Tongue (tissue), 2 donors: ENCODE results near the gene PLA2G2A. TPM values are rescaled to one million over a fixed set of nuclear protein-coding genes. Genes with fewer than 3 reads are reported as not detected.
"Not testable (repeated sequence)": the region's sequence is repeated elsewhere in the genome, so short reads cannot be mapped to it uniquely, and the experiment has no call there.

Experiments
- DNase-seq: peaks from one replicate; pipeline ENCODE4 v3.0.0-alpha.2; 2015
- total RNA-seq: library from RNA; depleted of rRNA; stranded (reverse); fragments of >200 nt; gene quantifications from one replicate; pipeline ENCODE4 v1.2.3, GENCODE V29; 2014

PLA2G2A gene
- total RNA-seq, 1 donor from 2014 or later, result 1.7 TPM

DNA sequence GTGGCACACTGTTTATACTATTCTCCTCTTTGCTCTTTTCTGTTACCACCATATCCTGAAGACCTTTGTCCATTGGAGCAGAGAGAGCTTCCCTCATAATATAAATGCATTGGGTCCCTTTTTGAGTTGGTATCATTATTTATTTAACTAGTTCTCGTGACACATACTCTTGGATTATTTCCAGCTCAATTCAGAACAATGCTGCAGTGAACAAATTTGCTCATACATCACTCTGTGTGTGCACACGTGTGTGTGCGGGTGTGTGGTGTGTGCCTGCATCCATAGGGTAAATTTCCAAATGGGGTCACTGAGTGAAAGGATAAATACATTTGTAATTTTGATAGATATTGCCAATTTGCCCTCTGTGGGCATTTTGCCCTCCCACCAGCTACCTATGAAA is 5.8 kb downstream of the PLA2G2A start:
- no peak for DNase-seq

DNA sequence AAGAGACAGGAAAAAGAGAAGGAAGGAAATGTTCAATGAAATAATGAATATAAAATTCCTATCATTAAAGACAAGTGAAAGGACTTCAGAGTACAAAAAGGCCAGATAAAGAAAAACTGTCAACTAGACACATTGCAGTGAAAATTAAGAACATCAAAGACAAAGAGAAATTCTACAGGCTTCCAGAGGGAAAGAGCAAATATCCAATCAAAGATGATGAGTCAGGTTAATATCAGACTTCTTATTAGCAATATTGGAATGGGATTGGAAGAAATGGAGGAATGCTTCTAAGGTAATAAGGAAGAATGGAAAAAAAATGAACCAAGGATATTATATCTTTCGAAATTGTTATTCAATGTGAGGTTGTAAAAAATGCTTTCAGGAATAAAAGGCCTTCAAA is 7.8 kb downstream of the PLA2G2A start:
- no peak for DNase-seq

DNA sequence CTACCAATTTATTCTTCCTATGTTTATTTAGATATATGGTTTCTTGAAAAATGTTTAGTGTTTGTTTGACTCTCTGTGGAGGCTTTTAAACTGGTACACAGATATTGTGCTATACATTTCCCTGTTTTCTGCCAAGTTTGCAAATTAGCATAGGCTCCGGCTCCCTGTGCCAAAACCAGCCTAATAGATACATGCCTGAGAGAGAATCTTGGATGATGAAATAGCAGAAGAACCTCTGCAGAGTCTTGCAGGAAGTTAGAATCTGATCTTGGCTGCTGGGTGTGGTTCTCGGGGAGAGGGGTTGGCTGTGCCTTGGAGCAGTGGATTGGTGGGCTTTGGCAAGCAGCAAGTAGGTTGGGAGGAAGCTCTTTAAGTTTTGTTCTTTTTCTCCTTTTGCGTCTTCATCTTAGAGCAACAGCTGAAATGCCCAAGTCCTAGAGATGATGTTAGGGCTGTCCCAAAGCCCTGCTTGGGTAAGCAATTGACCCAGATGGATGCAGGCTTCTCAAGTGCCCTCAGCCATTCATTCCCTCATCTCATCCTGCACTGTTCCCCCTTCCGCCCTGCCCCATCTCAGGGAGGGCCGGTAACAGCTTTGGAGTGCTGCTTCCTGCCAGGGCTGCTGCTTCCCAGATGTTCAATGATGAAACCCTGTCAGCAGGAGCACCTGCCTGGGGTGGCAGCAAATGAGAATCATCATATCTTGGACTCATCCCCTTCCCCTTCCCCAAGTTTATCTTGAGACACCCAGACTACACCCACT is 9.3 kb downstream of the PLA2G2A start:
- DNase-seq, result no peak

DNA sequence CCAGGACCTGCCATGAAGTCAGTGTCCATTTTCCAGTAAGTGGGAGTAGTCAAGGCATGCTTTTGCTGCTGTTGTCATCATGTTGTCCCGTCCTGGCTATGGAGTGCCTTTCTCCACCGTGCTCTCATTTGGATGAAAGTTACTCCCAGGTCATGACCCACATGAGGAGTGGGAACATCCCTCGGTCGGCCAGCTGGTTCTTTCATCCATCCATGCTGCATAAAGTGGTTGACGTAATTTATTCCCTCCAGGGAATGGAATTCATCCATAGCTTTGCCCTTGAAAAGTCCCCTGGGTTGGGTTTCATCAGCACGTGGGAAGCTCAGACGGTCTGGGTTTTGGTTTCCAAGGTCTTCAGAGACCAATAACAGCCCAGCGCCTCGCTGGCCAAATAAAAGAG is 11.6 kb downstream of the PLA2G2A start:
- peak; percentile 5 for DNase-seq

DNA sequence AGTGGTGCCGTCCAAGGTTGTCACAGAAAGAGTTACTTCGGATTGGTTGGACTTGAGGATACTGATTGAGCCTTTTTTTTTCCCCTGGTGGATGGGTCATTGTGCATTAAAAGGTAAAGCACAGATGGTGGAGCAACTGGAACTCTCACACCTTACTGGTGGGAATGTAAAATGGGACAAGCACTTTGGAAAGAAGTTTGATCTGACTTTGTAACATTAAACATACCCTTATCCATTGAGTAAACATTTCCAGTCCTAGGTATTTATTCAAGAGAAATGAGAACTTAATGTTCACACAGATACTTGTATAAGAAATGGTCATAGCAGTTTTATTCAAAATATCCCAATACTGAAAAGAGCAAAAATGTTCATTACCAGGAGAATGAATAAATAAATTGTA is 14.9 kb downstream of the PLA2G2A start:
- DNase-seq, result no peak

DNA sequence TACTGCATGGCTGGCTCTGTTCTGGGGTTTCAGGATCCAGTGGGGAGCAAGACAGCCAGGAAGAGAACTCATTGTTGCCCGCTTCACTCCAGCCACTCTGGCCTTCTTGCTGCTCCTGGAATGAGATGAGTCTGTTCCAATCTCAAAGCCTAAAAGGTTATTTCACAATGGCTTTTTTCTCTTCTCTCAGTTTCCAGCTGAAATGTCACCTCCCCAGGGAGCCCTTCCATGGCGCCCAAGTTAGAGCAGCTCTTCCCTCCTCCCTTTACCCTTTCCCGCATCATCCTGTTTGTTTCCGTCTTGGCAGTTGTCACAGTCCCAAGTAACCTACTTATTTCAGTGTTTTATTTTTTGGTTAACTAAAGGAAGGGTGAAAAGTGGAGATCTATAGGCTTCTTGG is 15.8 kb downstream of the PLA2G2A start:
- DNase-seq, result no peak

DNA sequence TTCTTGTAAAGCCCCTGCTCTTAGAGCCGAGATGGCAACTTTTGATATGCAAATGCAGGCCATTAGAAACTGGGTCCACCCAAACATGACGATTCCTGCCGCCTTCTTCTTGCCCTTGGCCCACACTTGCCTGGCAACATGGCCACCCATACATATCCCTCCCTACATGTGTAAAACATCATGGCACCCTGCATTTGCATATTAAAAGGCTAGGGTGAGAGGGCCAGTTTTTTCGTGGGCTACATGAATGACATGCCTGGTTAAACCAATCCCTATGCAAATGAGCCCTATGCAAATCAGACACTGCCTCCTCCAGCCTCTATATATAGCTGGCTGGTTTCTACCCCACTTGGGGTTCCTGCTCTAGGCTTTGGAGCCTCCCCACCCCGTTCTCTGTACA is 18.8 kb downstream of the PLA2G2A start:
- no peak for DNase-seq

DNA sequence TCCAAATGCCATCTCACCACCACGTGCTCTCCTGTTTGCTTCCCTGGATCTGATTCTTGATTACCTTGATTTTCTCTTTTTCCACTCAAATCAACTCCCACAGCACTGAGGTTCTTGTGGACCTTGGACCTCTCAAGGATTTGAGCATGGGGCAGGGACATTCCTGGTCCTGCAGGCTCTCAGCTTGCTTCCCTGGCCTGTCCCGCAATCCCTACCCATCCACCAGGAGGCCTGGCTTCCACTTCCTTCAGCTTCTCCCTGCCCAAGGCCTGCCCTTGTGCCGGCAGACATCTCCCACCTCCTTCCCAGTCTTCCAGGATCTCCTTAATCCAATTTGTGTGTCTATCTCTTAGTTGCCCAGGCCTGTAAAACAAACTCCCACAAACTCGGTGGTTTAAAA is 21.6 kb downstream of the PLA2G2A start:
- DNase-seq, result no peak

DNA sequence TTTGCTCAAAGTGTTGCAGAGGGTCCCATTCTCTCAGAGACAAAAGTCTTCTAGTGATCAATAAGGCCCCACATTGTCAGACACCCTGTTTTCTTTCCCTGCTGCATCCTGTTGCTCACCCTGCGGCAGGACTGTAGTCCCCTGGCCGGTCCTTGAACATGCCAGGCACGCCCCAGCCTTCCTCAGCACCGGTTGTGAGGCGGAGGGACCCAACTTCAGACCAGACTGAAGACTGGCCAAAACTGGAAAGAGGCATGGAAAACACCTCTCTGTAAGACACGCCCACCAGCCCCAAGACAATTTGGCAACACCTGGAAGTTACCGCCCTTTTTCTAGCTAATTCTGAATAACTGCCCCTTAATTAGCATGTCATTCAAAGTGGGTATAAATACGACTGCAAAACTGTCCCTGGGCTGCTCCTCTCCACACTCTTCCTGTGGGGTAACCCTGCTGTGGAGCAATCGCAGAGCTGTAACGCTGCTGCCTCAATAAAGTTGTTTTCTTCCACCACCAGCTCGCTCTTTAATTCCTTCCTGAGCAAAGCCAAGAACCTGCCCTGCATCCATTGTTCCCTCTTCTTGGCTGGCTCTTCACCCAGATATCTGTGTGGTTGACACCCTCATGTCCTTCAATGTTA is 23.8 kb downstream of the PLA2G2A start:
- no peak for DNase-seq

DNA sequence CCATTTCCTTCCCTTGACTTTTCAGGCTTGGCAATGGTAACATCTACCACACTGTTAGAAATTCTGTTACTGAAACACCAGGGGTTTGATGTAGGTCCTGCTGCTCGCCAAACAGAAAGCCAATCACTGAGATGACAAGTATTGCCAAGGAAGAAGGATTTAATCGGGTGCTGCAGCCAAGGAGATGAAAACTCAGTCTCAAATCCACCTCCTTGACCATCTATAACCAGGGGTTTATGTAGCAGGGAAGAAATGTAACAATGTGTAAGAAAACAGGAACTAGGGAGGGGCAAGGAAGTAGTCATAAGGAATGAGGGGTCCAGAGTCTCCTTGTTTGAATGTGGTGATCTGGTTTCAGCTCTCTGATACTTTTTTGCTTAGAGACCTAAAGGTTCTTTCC is 25.4 kb downstream of the PLA2G2A start:
- DNase-seq, result no peak

DNA sequence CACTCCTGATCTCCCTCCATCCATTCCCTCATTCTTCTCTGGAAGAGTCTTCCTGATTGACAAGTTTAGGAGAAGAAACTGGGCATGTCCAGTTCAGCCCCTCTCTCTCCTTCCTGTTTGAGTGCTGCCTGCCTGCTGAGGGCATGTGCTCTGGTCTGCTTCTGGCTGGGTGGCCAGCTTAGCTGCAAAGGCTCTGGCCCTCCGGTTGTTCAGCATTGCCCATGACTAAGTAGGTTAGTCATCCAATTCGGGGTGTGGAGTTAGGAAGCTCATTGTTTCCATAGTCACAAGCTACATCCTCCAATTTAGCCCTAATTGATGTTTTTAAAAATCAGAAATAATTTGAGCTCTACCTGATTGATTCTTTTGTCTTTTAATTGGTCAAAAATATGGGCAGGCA is 30.4 kb downstream of the PLA2G2A start:
- DNase-seq, result no peak

DNA sequence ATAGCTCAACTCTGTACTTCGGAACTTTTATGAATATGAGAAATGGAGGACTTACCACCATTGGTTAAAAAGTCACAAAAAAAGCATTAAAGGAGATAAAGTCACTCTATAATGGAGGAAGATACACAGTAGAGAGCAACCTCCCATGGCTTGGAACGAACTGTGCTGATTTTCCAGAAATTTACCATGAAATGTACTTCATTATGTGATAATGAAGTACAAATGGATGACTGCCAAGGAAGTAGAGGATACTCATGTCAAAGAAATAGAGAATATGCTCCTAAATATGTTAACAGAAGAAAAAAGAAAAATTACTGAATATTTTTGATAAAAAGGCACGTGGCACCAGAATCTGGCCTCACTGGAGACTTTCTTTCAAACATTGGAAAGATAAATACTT is 32.4 kb downstream of the PLA2G2A start:
- DNase-seq, result no peak

DNA sequence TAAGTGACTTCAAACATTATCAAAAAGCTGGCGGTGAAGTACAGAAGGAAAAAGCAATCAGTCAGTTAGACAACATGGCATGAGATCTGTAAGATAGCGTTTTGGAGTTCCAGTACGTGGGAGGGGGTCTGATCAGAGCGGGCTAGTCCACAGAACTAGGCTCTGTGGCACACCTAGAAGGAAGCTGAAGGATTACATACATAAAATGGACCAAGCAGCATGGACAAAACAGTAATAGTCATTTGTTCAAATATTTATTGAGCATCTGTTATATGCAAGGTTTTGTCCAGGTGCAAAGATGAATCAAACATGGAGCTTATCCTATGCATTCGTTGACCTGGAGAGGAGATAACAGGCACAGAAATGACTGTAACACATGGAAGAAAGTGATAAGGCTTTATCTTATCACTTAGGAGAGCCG is 33.1 kb downstream of the PLA2G2A start:
- DNase-seq, result no peak

DNA sequence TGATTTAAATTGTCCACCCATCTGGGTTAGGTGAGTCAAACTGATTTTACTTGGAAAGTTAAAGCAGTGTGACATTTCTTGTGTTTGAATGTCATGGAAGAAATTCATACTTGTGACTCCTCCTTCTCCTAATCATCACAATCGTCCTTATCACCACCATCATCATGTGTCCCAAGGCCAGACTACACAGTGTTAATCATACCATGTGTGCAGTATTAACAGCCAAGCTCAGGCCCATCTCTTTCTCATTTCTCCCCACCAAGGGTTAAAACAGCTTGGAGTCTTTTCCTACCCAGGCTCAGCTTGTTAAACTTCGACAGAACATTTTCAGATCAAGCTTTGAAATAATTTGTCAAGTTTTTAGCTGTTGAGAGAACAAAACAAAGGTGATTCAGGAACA is 33.5 kb downstream of the PLA2G2A start:
- DNase-seq, result no peak

DNA sequence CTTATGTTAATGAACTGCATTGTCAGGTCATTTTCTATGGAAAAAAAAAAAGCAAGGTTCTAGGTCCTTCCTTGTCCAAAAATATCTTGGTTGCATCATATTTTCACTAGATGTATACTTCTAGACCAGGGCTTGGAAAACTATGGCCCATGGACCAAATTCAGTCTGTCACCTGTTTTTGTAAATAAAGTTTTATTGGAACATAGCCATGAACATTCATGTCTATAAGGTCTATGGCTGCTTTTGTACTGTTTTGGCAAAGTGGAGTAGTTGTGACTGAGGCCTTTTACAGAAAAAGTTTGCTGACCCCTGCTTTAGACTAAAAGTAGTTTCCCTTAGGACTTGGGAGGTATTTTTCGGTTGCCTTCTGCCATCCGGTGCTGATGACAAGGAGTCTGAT is 36.8 kb downstream of the PLA2G2A start:
- DNase-seq, result no peak

DNA sequence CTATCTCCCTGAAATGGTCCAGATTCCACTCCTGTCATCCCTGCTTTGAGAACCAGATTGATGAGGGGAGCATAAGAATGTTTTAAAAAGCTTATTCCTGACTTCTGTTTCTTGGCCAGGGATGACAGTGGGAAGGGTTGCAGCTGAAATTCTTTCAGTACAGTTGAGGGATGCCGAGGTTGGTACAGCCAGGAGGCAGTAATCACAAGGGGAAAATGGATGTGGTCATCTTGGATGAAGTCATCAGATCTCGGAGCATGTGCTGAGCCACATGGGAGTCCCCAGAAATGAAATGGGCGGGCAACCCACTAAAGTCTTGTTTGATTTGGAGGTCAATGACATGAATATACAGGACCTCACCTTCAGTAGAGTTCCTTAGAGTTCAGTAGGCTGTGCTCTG is 37.3 kb downstream of the PLA2G2A start:
- DNase-seq, result no peak

DNA sequence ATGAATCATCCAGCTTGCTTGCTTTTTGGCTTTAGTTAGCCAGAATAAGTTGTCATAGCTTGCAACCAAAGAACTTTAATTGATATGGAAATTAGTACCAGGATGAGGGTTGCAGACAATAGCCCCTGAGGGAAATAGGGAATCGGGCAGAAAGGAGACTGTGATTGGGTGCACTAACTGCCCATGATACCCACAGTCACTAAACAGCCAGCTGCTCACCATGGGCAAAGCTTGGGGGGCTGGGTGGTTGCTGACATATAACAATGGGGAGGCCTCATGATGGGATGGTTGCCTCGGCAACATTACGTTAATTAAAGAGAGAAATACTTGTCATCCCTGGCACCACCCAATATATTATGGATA is 38.2 kb downstream of the PLA2G2A start:
- no peak for DNase-seq

DNA sequence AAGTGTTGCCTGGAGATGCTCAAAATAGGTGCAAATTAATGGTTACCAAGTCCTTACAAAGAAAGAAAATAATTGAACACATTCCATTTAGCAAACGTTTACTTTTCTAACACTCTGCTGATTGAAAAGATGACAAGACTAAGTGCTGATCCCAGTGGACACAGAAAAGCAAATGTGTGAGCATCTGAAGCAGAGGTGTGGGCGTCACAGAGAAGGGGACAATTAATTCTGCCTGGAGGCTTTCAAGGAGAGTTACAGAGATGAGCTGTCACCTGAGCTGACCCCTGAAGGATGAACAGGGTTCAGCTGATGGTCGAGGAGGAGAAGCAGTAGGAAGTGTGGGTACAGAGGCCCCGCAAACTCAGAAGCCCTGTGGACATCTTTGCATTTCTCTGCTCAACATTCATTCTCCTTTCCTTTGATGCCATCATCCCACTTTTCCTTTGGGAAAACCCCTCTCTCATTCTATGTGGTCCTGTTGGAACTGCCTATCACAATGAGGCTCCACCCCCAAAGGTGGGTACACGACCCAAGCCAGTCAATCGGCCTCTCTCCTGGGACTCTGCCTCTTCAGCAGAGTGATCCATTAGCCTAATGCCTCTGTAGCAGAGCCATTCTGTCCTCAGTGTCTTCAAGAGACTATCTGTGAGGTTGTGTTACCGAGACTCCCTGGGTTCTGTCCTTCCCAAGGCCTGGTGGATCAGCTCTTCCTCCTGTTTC is 38.8 kb downstream of the PLA2G2A start:
- DNase-seq, result no peak

DNA sequence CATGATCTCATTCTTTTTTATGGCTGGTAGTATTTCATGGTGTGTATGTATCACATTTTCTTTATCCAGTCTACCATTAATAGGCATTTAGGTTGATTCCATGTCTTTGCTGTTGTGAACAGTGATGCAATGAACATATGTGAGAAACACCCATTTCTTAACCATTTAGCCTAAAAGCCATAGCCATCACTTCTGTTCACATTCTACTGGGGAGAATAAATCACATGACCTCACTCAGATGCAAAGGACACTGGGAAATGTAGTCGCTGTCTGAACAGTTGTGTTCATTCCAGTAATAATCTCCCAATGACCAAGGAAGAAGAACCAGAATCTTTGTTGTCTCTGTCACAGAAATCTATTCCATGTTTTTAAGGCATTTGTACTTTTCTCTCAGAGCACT is 40.9 kb downstream of the PLA2G2A start:
- DNase-seq, result no peak

DNA sequence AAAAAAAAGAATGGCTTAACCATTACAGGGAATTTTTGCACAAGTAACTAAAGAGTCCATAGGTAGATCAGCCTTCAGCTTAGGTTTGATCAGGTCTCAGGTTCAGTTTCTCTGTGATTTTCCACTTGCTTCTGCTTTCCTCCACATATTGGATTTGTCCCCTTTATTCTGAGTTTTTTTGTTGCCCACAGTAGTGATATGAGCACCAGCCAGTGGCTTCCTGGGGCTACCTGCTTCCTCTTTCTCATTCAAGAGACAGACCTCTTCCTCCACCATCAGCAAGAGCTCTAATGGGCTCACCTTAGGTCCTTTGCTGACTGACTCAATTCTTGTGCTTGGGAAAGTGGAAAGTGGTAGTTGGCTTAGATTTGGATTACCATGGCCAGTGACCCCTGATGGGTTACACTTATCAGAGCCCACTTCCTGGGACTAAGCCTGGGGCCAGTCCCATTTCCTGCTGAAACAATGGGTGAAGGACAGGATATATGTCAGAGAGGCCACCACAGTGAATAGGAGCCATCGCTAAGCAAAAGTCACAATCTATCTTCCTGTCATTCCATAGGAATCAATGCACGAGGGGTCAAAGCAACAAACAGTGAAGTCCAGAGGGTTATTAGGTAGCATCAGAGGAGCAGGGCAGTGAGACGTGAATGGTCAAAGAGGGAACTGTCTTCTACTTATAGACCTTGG is 43.2 kb downstream of the PLA2G2A start:
- DNase-seq, result no peak

DNA sequence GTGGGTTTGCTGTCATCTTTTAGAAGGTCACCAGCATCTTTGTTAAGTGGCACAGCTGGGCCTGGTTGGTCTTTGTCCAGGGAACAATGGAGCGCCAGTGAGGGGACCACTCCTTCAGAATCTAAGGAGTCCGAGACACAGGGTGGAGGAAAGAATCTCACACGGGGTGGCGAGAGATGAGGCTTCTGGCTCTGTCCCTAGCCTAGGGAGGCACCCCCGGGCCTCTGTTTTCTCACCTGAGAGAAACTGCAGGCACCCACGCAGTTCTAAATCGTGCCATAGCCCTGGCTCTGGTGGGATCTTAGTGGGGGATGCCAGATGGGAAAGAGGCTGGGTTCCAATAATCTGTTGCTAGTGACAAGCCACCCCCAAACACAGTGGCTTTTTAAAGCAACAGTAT is 45.1 kb downstream of the PLA2G2A start:
- no peak for DNase-seq

DNA sequence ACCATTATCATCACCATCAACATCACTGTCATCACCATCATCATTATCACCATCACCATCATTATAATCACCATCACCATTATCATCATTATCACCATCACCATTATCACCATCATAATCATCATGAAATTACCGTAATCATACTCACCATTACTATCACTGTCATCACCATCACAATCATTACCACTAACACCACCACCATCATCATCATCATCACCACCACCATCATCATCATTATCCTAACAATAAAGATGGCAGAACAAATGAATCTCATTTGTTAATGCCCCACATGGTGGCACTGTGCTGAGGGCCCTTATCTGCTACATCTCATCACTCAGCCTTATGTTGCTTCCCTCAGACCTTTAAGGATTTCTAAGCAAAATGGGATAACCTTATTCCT is 46.6 kb downstream of the PLA2G2A start:
- DNase-seq, result no peak

DNA sequence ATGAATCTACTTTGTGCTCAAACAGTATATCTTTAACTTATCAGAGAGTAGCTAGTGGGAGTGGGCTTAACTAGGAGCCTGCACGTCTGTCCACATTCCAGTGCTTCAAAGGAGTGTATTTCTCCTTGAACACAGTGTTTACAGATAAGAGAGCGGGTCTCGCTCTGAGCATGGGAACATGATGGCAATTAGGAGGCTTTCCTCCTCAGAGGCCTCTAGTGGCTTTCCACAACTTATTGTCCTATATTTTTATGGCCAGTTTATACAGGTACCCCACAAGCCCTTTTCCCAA is 52.3 kb downstream of the PLA2G2A start:
- not testable (repeated sequence) for DNase-seq
